Fibroblast of skin of left biceps (primary cell): ENCODE results near the gene PSD4.
A peak's percentile ranks its signal among the peaks of the same experiment; 100 is the strongest.

Experiments
- DNase-seq, 2 experiments: peaks; one replicate each; pipeline ENCODE4 v3.0.0-alpha.2; 2013; ENCODE audit warnings: low read depth in 2 of 2

The PSD4 gene

DNA sequence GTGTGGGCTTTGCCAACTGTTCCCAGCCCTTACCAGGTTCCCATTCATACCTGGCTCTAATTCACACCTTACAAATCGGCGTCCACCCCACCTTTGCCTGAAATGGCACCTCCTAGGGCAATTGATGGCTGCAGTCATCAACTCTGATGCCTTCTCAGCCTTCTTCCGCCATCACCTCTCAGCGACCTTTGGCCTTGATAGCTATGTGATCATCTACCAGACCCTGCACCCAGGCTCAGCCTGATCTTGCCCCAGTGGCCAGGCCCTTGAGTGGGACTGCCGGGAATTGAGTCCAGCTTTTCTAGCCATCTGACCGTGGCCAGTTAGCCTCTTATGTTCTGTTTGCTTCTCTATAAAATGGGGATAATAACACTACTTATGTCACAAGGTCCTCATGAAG lies 32.5 kb downstream of the PSD4 start:
- DNase-seq, result no peak

DNA sequence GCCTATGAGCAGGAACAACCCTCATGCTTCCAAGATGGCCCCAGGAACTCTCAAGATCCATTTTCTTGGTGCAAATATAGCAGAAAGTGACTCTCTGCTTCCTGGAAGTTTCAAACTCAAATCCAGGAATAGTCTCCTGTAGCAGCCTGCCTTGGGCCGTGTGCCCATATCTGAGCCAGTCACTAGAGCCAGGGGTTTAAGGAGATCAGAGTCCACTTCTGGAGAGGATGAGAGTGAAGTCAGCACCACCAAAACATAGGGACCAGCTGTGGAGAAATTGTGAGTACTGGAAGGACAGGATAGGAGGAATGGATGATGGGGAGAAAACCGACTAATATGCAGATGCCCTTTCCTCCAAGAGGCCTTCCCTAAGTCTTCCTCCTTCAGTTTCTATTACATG lies 33.2 kb downstream of the PSD4 start:
- DNase-seq, result no peak

DNA sequence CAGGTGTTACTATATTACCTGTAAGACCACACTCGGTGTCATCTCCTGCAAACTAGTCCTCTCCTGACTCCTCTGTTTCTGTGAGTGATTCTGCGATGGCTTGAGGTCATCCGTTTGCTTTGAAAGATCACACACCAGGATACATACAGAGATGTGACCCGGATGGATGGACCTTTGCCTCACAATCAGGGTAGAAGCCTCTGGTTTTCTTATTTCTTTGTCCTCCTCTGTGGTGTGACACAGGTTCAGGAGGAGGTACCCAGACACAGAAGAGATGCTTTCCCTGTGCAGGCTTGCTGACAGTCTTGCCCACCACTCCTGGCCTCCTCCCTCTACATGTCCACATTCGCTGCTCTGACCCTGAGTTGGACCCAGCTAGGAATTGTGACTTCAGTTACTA lies 34.6 kb downstream of the PSD4 start:
- DNase-seq, result no peak

DNA sequence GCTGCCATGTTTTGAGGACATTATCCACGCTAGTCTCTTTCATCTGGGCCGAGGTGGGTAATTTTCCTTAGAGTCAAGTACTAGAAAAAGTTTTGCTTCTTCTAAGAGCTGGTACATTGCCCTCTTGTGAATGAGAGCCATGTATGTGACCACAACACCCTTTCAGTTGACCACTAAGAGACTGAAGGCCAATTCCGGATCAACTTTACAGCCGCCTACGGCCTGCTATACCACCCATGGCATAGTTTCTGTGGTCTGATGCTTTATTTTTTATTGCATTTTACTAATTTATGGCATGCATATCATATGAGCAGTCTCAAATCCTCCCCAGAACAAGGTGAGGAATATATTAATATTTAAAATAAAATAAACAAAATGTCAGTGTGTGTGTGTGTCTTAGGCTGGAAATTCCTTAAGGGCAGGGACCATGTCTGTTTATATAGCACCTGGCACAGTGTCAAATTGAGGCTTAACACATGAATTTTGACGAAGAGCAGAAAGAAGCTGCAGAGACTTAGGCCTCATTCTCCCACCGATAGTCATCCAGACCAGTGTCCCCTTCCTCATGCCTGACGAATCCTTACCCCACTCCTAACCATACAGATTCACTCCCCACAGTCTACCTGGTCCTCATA lies 35.4 kb downstream of the PSD4 start:
- DNase-seq, result no peak

DNA sequence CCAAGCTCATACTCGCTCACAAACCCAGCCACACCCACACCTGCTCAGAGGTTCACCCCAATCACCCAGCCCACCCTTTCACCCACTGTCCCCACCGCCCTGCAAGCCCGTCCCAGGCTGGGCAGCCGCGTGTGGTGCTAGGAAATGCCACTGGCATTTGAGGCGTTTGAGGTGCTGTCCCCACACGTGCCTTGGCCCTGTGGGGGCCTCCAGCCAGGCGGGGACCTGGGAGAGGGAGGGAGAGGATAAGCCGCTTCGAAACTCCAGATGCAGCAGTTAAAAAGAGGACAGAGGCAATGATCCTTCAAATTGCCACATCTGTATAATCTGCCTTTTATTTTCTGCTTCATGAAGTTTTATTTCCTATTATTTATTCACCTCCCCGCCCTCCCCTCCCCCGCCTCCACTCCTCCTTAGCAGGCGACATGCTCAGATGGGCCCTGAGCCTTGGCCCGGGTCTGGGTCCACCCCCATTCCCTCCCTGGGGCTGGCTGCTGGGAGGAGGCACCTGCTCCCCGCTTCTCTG lies 35.9 kb downstream of the PSD4 start:
- DNase-seq, result no peak

DNA sequence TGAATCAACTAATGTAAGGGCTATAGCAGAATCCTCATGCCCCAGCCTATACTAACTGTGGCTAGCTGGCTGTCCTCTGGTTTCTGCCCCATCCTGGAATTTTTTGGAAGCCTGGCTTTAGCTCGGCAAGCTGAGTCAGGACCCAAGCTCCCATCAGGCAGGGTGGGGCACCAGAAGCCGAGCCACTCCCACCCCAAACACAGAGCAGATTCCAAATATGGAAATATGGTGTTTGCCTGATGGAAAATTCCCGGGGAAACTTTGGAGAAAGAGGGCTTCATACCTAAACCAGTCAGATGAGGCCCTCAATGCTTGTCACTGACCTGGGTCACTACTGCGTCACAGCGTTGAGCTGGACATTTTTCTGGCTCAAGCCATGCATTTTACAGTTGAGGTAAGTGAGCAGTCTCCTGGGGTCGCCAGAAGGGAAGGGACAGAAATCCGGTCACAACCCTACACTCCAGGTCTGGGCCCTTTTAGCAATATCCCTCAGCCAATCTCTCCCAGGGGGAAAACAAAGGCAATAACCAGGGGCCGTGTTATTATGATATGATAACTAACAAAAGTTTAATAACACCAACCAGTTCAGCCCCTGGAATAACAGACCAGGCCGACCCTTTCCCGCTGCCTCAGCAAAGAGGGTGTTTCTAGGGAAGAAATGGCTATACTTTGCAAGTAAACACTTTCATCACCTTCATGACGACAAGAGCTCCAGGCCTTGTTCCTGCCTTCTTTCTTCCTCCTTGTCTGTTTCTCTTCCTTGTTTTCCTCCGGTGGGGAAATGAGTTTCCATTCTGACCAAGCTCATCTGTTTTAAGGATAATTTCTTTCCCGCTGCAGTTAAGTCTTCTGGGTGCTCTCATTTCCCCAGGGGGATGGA lies 37.7 kb downstream of the PSD4 start:
- peak in 1 of 2 experiments; percentile 38 for DNase-seq

DNA sequence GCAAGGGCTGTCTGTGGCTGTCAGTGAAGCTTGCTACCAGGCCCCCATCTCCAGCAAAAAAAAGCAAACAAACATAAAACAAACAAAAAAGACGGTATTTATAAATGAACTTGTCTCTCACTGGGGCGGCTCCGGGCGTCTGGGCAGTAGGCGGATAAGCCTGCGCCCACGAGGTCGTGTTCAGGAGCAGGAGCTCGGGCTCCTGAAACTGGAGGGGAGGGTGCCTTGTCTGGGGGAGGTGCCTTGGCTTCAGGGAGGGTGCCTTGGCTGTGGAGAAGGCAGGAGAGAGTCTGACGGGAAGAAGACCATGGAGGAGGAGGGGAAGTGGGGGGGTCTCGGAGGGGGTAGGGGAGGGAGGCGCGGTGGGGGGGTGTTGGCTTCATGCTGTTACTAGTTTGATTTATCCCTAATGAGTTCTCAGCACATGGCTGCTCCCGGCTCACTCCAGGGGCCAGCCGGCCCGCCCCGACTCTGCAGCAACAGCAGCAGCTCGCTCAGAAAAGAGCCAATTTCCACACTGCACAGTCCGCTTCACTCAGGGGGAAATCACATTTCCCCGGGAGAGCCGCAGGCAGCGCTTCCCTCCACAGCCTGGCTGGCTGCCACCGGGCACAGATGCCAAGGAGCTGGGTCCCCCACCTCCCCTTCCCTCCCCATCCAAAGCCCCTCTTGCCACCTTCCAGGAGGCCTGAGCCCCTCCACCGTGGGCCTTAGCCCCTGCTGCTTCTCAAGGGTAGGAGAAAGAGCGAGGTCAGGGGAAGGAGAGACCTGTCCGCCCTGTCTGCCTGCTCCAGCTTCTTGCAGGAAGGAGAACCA lies 38.7 kb downstream of the PSD4 start:
- no peak for DNase-seq

DNA sequence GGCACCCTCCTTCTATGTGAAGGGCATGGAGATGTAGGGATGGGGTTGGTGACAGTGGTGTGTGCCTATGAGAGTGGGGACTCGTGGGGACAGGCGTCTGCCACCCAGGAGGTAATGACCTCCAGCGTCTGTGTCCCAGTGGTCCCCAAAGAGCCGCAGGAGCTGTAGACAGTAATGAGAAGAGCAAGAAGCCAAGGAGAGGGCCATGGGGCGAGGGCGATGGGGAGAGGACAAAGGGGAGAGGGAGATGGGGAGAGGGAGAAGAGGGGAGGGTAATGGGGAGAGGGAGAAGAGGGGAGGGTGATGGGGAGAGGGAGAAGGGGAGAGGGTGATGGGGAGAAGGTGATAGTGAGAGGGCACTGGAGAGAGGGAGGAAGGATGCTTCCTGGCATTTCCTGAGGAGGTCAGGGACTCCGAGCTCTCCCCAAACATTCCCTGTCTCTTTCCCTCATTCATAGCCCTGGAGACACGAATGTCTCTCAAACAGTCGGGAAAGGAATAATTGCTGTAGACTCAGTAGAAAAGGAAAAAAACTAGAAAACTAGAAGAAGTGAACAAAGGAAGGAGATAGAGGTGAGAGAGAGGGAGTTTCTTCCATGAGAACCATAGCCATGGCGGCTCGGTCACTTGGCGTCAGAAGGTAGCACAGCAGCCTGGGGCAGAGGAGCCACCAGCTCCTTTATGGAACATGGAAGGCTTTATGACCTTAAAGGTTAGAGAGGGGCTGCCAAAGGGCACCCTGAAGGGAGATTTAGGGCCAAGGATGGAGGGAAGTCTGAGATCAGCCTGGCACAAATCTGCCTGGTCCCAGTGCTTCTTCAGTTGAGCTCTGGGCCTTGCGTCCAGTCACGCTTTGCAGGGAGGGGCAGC lies 39.5 kb downstream of the PSD4 start:
- DNase-seq, result no peak

DNA sequence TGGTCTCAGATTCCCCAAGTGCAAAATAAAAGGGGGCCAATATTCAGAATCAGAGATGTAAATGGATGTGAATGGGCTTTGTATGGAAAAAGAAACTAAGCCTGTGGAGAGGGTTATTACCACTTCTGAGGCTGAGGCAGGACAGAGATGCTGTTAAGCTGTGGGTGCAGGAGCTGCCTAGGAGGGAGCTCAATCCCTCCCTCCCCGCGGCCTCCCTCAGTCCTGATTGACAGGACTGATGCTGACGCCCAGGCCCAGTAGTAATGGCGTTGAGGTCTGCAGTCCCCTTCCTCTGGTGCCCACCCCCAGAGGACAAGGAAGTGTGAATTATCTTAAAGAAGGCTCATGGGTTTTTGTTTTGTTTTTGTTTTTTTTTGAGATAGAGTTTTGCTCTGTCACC lies 40.4 kb downstream of the PSD4 start:
- DNase-seq, result no peak

DNA sequence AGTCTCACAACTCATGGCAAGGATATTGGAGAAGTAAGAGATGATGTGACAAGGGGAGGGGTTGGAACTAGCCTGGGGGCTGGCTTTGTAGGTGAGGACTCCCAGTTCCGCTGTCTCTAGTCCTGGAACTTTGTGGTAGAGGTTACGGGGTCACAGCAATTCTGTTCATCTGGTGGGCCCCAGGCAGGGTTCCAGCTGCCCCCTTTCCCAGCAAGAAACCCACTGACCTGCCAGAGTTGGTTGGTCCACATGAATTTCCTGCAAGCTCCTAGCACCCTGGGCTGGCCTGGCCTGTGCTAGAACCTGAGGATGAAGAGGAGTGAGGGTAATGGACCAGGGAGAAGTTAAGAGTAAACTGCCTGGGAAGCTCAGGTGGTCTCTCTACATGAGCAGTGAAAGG lies 41.3 kb downstream of the PSD4 start:
- DNase-seq, result no peak

DNA sequence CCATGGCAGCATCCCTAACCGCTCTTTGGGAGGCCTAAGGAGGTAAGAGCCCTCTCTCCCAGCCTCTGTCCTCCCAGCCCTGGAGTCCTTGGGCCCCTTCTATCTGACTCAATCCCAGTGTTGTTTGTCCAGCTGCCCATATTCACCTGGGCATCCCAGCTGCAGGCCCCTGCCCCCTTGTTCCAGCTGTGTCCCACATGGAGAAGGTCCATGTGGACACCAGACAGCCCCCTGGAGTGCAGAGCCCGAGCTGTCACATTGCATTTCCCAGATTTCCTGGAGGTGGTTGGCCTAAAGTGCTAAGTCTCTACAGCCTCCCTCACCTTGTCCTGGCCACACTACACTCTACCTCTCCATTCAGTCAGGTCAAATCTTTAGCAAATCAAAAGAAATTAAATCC lies 42.5 kb downstream of the PSD4 start:
- DNase-seq, result no peak

DNA sequence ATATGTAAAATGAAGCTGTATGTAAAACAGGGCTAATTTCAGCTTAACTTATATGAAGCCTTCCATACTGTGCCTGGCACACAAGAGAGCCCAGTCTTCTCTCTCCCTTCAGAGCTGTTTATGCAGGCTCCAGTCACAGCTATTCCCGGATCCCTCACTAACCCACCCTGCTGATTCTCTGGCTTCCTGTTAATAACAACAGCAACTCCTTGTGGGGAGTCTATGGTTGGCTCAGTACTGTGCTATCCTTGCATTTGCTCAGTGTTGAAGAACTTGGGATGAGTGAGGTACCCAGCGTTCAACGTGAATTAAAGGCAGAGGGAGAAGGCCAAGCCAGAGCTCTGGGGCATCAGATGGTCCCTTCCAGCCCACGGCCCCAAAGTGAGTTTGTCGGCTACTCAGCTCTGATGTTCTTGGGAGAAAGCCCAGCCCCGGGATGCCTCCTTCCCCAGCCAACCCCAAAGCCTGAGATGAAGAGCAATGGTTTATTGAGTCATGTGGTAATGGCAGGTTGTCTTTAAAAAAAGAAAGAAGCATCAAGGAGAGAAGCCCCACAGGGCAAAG lies 43.2 kb downstream of the PSD4 start:
- no peak for DNase-seq

DNA sequence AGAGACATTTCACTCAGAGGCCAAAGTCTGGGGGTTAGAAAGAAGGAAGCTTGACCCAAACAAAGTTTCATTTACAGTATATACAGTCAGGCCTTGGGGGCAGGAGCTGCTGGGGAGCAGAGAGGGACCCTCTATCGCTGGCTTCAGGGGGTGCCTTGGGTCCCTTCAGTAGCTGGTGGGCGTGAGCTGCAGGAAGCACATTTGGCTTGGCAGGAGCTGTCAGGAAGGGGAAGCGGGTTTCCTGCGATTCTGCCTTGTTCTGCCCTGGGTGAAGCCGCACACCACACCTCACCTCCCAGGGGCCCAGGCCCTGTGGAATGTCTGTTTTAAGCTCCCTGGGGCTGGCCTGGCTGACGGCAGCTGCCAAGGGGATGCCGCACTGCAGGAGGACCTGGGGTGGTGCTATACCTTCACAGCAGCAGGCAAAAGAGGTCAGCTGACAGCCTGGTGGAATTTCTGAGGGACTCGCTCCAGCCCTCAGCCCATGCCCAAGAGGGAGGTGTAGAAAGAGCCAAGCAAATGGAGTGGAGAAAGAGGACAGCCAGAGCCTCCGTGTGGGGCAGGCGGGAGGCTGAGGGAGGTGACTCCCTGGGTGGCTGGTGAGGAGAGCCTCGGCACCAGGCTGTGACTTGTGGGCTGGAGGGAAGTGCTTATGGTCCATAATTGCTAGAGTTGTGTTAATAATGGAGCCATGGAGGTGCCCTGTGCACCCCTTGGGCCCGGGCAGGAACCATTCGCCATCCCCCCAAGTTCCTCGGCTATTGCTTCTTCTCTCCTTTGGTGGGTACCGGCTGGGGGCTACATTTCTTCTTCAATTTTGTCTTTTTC lies 43.9 kb downstream of the PSD4 start:
- no peak for DNase-seq

DNA sequence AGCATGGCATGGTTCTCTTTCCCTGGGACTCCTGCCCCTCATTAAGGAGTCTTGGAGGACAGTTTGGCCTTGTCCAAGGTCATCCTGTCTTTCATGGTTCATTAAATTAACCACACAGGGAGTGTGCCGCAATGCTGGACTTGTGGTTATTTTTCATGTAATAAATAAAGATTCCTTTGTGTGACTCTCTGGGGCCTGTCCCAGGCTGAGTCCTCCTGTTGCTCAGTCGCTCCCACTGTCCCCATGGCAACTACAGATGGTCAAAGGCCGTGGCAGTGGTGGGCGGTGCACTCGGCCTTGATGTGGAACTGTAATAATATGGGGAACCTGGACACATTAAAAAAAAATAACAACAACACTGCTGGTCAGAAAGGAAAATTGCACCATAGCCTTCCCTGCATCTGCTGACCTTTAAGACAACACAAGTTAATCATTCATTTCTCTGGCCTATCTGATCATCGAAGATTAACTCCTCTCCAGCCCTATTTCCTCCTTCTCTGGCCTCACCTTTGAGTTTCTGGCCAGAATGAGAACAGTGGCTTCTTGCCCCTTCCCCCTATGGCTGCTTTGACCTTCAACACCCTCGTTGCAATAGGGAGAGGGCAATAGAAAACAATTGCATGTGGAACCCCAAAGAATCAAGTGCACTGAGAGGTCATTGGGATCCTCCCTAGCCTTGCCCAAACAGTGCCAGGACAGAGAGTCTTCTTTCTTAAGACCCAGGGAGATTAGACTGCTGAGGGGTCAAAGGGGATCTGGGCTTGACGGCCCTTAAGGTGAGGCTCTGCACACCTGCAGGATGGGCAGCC lies 44.7 kb downstream of the PSD4 start:
- no peak for DNase-seq

DNA sequence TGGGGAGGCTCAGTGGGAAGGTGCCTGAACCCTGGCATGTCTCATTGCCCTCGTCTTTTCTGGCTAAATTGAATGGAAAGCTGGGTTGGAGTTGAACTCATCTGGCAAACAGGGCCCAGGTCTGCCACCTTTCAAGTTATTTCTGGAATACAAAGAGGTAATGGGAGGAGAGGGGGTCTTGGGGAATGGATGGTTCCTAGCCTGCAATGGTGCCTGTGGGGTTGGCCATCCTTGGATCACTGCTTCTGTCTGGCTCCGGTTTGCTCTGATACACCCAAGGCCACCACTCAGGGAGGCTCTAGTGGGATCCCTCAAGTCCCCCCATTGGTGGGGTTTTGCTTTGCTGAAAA lies 45.3 kb downstream of the PSD4 start:
- no peak for DNase-seq

DNA sequence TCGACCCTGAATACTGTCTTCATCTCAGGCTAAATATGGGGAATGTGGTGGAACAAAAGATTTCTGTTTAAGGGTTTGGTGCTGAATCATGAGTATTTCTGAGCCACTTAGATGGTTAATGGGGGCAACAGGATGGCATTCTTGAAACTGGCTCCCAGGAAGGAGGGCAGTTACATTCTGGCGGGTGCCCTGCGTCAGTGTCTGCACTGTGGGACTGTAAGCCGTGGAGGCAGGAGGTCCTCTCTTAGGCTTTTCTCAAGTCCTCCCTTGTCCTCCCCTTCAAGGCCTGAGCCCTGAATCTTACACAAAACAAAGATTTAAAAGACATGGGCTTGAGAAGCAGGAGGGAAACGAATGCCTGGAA lies 45.7 kb downstream of the PSD4 start:
- no peak for DNase-seq

DNA sequence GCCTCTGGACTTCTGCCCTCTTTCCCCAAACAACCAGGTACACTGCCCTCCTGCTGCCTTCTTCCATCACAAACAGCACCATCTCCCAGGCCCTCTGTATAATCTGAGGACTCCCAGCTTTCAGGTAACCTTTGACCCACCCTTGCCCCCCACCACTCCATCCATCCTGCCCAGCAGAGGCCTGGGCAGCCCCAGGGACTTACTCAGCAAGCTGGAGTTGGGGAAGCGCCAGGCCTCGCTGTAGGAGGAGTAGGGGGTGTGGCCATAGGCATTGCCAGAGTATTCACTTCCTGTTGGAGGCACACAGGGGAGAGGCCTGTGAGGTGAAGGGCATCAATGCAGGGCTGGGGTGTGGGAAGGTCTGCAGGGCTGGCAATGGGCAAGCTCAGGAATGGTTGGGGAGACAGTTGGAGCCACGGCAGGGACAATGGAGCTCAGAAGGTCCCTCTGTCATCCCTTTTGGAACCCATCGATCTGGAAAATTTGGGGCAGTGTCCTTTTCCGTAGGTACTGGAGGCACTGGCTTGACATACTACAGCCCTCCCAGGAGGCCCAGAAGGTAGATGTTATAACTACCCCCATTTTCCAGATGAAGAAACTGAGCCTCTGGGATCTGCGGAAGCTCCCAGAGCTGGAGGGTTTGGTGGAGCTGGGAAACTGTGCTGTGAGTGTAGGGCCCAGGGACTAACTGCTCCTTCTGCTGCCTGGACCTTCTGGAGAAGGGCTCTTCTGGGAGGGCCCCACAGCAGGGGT lies 46.3 kb downstream of the PSD4 start:
- DNase-seq, result no peak

DNA sequence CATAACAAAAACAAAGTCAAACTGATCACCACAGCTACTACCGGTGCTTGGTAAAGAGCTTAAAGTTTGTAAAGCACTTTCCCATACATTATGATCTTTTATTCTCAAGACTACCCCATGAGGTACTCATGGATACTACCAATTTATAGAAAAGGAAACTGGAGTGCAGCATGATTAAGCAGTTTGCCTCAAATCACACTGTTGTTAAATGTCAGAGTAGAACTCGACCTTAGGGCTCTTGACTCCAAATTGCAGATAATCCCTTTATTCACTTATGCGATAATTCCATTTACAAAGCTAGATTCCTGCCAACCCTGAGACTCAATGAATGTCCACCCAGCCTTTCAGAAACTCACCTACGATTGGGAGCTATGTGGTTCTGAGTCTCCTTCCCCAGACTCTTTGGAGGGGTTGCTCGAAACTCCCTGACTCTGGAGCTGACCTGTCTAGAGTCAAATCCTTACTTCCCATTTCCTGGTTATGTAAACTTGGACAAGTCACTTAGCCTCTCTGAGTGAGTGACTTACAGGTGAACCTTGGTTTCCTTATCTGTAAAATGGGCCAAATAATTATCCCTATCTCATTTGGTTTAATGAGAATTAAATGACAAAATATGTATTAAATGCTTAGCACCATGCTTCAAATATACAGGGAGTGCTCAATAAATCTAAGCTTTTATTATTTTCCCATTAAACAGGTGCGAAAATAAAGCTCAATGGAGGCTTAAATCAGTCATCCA lies 47.4 kb downstream of the PSD4 start:
- DNase-seq, result no peak
